GM23338 (cell line): ENCODE measurements around the gene GTPBP10. TPM values are rescaled to one million over a fixed set of nuclear protein-coding genes. Genes with fewer than 3 reads are reported as not detected.

ENCODE experiments used
- ATAC-seq: fragments of 200-7000 bp; cut with Tn5 transposase; 3 replicates; pipeline ENCODE4 v1.9.1; 2020
- DNase-seq: peaks from one replicate; pipeline ENCODE4 v3.0.0-alpha.2; 2015; ENCODE audit warnings: low spot score
- H2AFZ ChIP-seq: fragments of 200-600 bp; sonication (generic); 2 replicates; pipeline ENCODE4 v1.8.0; 2016; ENCODE audit warnings: antibody characterized with exemption, mild to moderate bottlenecking, moderate library complexity
- H3F3A ChIP-seq: fragments of 200-600 bp; sonication (generic); replicated peaks from 2 replicates; pipeline ENCODE4 v1.8.0; 2017; ENCODE audit warnings: antibody characterized with exemption, mixed run types, low read depth
- H3K27ac ChIP-seq: fragments of 200-600 bp; sonication (generic); 2 replicates; pipeline ENCODE4 v1.6.1; 2016; ENCODE audit warnings: low read depth
- H3K27me3 ChIP-seq: fragments of 200-600 bp; sonication (generic); 2 replicates; pipeline ENCODE4 v1.8.0; 2016; ENCODE audit warnings: mild to moderate bottlenecking, mixed run types, moderate library complexity; ENCODE audit not compliant: insufficient read depth
- H3K36me3 ChIP-seq: fragments of 200-600 bp; sonication (generic); 2 replicates; pipeline ENCODE4 v1.8.0; 2016; ENCODE audit warnings: mild to moderate bottlenecking; ENCODE audit not compliant: insufficient read depth
- H3K4me1 ChIP-seq: fragments of 200-600 bp; sonication (generic); 2 replicates; pipeline ENCODE4 v1.8.0; 2016; ENCODE audit warnings: mild to moderate bottlenecking, moderate library complexity; ENCODE audit not compliant: insufficient read depth
- H3K4me2 ChIP-seq: fragments of 200-600 bp; sonication (generic); 2 replicates; pipeline ENCODE4 v1.7.1; 2017; ENCODE audit warnings: mixed run types
- H3K4me3 ChIP-seq: fragments of 200-600 bp; sonication (generic); 2 replicates; pipeline ENCODE4 v1.6.1; 2016; ENCODE audit warnings: mixed run types
- H3K79me2 ChIP-seq: fragments of 200-600 bp; sonication (generic); replicated peaks from 2 replicates; pipeline ENCODE4 v1.8.0; 2017; ENCODE audit warnings: mild to moderate bottlenecking; ENCODE audit not compliant: insufficient read depth
- H3K9me2 ChIP-seq: fragments of 200-600 bp; sonication (generic); 2 replicates; pipeline ENCODE4 v1.8.0; 2017; ENCODE audit not compliant: insufficient read depth
- H4K20me1 ChIP-seq: fragments of 200-600 bp; sonication (generic); replicated peaks from 2 replicates; pipeline ENCODE4 v1.8.0; 2017; ENCODE audit warnings: mild to moderate bottlenecking; ENCODE audit not compliant: insufficient read depth
- H3K27ac Mint-ChIP-seq: 2 replicates; pipeline ENCODE4 v1.8.0; 2020; ENCODE audit warnings: inconsistent platforms, mild to moderate bottlenecking, moderate library complexity, mixed read lengths
- H3K27me3 Mint-ChIP-seq: 3 replicates; pipeline ENCODE4 v1.8.0; 2022; ENCODE audit warnings: low read depth, mild to moderate bottlenecking, moderate library complexity, mixed read lengths, inconsistent platforms; ENCODE audit not compliant: insufficient read depth, poor library complexity
- H3K36me3 Mint-ChIP-seq: 3 replicates; pipeline ENCODE4 v1.8.0; 2021; ENCODE audit warnings: low read depth, mild to moderate bottlenecking, inconsistent platforms, moderate library complexity, mixed read lengths
- H3K4me1 Mint-ChIP-seq: 3 replicates; pipeline ENCODE4 v1.8.0; 2020; ENCODE audit warnings: mild to moderate bottlenecking, inconsistent platforms, mixed read lengths
- H3K4me3 Mint-ChIP-seq: 3 replicates; pipeline ENCODE4 v1.8.0; 2021; ENCODE audit warnings: moderate library complexity, mild to moderate bottlenecking, inconsistent platforms, mixed read lengths
- H3K9me3 Mint-ChIP-seq: 3 replicates; pipeline ENCODE4 v1.8.0; 2020; ENCODE audit warnings: moderate library complexity, mild to moderate bottlenecking, inconsistent platforms, mixed read lengths
- CREB1 ChIP-seq: fragments of 250-450 bp; sonication (Bioruptor Pico); IDR thresholded peaks from 2 replicates; pipeline ENCODE4 v1.5.0; 2020; ENCODE audit warnings: low read depth, mild to moderate bottlenecking, moderate library complexity
- EZH2 ChIP-seq: fragments of 200-600 bp; sonication (generic); IDR thresholded peaks from one replicate; pipeline ENCODE4 v1.8.0; 2017; ENCODE audit warnings: antibody characterized with exemption, mild to moderate bottlenecking, low read depth; ENCODE audit not compliant: unreplicated experiment
- EZH2phosphoT487 ChIP-seq: fragments of 200-600 bp; sonication (generic); IDR thresholded peaks from one replicate; pipeline ENCODE4 v1.8.1; 2018; ENCODE audit warnings: antibody characterized with exemption; ENCODE audit not compliant: unreplicated experiment
- JUNB ChIP-seq: IDR thresholded peaks from one replicate; pipeline ENCODE4 v1.6.1; 2016; ENCODE audit warnings: antibody characterized with exemption; ENCODE audit not compliant: unreplicated experiment
- NANOG ChIP-seq: IDR thresholded peaks from 2 replicates; pipeline ENCODE4 v1.6.1; 2016; ENCODE audit warnings: antibody characterized with exemption, borderline replicate concordance
- POLR2AphosphoS5 ChIP-seq: IDR thresholded peaks from 2 replicates; pipeline ENCODE4 v1.6.1; 2016; ENCODE audit warnings: antibody characterized with exemption, low read depth
- STAT1 ChIP-seq: IDR thresholded peaks from one replicate; pipeline ENCODE4 v1.6.1; 2016; ENCODE audit warnings: antibody characterized with exemption; ENCODE audit not compliant: unreplicated experiment
- ZNF114 ChIP-seq: fragments of 250-450 bp; sonication (Bioruptor Pico); IDR thresholded peaks from 2 replicates; pipeline ENCODE4 v1.5.0; 2020; ENCODE audit warnings: mild to moderate bottlenecking, moderate library complexity
- ZNF331 ChIP-seq: fragments of 250-450 bp; sonication (Bioruptor Pico); IDR thresholded peaks from 2 replicates; pipeline ENCODE4 v1.5.0; 2020; ENCODE audit warnings: low read depth, mild to moderate bottlenecking, moderate library complexity
- long read RNA-seq: library from polyadenylated mRNA; unstranded; transcript quantifications from one replicate; pipeline ENCODE4 v2.0.0, GENCODE V29; 2020; ENCODE audit not compliant: unreplicated experiment
- polyA plus RNA-seq: library from polyadenylated mRNA; unstranded; fragments of >200 nt; fragmentation: Nextera tagmentation; extraction: Ambion mirVana; gene quantifications from 2 replicates; pipeline ENCODE4 v1.2.1, GENCODE V29; 2016
- total RNA-seq: library from RNA; depleted of rRNA; stranded (reverse); fragments of >200 nt; shearing (Covaris generic); gene quantifications from 2 replicates; pipeline ENCODE4 v1.2.3, GENCODE V29; 2014; rRNA removed
- TF ChIP-seq, protein P1 (sequence below), 2 experiments: fragments of 200-600 bp in 1 of 2; sonication (generic) in 1 of 2; conservative IDR thresholded peaks; 2 replicates each; pipeline versions ENCODE4 v1.5.1 to v1.6.1; 2016 to 2017; ENCODE audit warnings: antibody characterized with exemption in 2 of 2, low read depth in 2 of 2, mild to moderate bottlenecking in 2 of 2, moderate library complexity in 1 of 2
- TF ChIP-seq, protein P2 (sequence below): IDR thresholded peaks from one replicate; pipeline ENCODE4 v1.6.1; 2018; ENCODE audit warnings: antibody characterized with exemption; ENCODE audit not compliant: unreplicated experiment
- TF ChIP-seq, protein P3 (sequence below): IDR thresholded peaks from 2 replicates; pipeline ENCODE4 v1.6.1; 2016; ENCODE audit warnings: antibody characterized with exemption

The GTPBP10 gene, protein sequence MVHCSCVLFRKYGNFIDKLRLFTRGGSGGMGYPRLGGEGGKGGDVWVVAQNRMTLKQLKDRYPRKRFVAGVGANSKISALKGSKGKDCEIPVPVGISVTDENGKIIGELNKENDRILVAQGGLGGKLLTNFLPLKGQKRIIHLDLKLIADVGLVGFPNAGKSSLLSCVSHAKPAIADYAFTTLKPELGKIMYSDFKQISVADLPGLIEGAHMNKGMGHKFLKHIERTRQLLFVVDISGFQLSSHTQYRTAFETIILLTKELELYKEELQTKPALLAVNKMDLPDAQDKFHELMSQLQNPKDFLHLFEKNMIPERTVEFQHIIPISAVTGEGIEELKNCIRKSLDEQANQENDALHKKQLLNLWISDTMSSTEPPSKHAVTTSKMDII
- 15.1 and 20.5 TPM in 2 replicates for total RNA-seq
- polyA plus RNA-seq: 17.9 and 23.0 TPM in 2 replicates
- long read RNA-seq, full-length matches to known transcripts: 12 of 18 reads
- long read RNA-seq, partial matches to known transcripts: 0 of 18 reads
- long read RNA-seq, other reads (novel, unspliced or antisense): 6 of 18 reads

DNA sequence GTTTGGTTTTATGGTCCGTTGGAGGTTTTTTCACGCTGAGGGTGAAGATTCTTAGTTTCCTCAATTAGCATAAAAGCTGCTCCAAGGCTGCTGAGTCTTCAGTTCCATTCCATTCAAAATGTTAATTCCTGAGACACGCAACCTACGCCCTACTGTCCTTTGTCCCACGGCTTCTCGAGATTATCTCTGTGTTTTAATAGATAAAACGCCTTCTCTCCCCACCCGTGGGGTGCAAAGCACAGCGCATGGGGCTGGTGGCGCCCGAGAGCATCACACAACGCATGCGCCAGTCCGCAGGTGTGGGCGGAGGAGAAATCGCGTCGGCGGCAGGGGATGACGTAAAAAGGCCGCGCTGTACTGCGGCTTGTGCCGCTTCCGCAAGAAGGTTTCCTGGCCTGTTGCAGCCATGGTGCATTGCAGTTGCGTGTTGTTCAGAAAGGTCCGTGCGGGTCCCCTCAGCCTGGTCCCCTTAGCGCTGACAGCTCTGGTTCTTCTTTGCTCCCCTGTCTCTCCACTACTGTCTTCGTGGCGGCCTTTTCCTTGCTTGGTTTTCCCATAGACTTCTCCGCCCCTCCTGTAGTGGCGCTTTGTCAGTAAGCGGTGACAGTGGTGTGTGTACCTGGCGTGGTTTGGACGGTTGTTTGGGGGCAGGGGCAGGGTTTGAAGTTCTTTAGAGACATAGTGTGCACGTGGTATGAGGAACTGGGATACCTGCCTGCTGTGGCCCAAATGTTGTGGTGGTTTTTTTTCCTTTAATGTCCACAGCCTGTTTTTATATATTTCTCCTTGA lies at the start of gene GTPBP10:
Gene GTPBP10, plus strand, starts transcription at position 381 of the 790 bp plus-strand sequence. Its CDS starts 26 bp downstream, at position 407.
- H3K4me3 Mint-ChIP-seq: peak within 1 kb of the TSS; percentile 95
- peak within 1 kb of the TSS; percentile 85; the same call in 1 of the 2 replicates for H3K27ac ChIP-seq
- ATAC-seq: peak; percentile 95
- TF ChIP-seq ZNF114 (CRISPR knock-in tag): no peak
- TF ChIP-seq JUNB: no peak
- no peak for TF ChIP-seq ZNF331 (CRISPR knock-in tag)
- no peak for TF ChIP-seq STAT1
- peak; percentile 94 for TF ChIP-seq POLR2AphosphoS5
- TF ChIP-seq, protein P1, sequence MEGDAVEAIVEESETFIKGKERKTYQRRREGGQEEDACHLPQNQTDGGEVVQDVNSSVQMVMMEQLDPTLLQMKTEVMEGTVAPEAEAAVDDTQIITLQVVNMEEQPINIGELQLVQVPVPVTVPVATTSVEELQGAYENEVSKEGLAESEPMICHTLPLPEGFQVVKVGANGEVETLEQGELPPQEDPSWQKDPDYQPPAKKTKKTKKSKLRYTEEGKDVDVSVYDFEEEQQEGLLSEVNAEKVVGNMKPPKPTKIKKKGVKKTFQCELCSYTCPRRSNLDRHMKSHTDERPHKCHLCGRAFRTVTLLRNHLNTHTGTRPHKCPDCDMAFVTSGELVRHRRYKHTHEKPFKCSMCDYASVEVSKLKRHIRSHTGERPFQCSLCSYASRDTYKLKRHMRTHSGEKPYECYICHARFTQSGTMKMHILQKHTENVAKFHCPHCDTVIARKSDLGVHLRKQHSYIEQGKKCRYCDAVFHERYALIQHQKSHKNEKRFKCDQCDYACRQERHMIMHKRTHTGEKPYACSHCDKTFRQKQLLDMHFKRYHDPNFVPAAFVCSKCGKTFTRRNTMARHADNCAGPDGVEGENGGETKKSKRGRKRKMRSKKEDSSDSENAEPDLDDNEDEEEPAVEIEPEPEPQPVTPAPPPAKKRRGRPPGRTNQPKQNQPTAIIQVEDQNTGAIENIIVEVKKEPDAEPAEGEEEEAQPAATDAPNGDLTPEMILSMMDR (conservative IDR thresholded peaks at IDR 0.05; ENCODE audit: low read depth in 2 of 2): peak; percentile 71 to 72
- TF ChIP-seq, protein P2, sequence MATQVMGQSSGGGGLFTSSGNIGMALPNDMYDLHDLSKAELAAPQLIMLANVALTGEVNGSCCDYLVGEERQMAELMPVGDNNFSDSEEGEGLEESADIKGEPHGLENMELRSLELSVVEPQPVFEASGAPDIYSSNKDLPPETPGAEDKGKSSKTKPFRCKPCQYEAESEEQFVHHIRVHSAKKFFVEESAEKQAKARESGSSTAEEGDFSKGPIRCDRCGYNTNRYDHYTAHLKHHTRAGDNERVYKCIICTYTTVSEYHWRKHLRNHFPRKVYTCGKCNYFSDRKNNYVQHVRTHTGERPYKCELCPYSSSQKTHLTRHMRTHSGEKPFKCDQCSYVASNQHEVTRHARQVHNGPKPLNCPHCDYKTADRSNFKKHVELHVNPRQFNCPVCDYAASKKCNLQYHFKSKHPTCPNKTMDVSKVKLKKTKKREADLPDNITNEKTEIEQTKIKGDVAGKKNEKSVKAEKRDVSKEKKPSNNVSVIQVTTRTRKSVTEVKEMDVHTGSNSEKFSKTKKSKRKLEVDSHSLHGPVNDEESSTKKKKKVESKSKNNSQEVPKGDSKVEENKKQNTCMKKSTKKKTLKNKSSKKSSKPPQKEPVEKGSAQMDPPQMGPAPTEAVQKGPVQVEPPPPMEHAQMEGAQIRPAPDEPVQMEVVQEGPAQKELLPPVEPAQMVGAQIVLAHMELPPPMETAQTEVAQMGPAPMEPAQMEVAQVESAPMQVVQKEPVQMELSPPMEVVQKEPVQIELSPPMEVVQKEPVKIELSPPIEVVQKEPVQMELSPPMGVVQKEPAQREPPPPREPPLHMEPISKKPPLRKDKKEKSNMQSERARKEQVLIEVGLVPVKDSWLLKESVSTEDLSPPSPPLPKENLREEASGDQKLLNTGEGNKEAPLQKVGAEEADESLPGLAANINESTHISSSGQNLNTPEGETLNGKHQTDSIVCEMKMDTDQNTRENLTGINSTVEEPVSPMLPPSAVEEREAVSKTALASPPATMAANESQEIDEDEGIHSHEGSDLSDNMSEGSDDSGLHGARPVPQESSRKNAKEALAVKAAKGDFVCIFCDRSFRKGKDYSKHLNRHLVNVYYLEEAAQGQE: no peak
- TF ChIP-seq EZH2phosphoT487: no peak
- TF ChIP-seq, protein P3, sequence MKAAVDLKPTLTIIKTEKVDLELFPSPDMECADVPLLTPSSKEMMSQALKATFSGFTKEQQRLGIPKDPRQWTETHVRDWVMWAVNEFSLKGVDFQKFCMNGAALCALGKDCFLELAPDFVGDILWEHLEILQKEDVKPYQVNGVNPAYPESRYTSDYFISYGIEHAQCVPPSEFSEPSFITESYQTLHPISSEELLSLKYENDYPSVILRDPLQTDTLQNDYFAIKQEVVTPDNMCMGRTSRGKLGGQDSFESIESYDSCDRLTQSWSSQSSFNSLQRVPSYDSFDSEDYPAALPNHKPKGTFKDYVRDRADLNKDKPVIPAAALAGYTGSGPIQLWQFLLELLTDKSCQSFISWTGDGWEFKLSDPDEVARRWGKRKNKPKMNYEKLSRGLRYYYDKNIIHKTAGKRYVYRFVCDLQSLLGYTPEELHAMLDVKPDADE: no peak; the same call in 1 of the 2 replicates
- TF ChIP-seq CREB1 (CRISPR knock-in tag): peak; percentile 98
- no peak for TF ChIP-seq NANOG
- TF ChIP-seq EZH2: no peak

More for the DNA sequence above, at the start of gene GTPBP10:
- H3K4me3 ChIP-seq: peak within 1 kb of the TSS; percentile 83
- H3K79me2 ChIP-seq: peaks cover 47% of the 10 kb centered on the region
- Mint-ChIP-seq H3K36me3 (peaks cover 2% of the 10 kb centered on the region; the same call in 1 of the 3 replicates), H3K9me3 (no peaks in the 10 kb centered on the region), H3K27me3 (peaks cover 6% of the 10 kb centered on the region), H3K4me1 (peaks cover 9% of the 10 kb centered on the region; the same call in 2 of the 3 replicates), H3K27ac (peak within 1 kb of the TSS; percentile 97)
- peak within 1 kb of the TSS; percentile 91 for H3K4me2 ChIP-seq
- H3K4me1 ChIP-seq: no peaks in the 10 kb centered on the region
- 0 out of 2 replicates have a peak, but pooled peaks cover 2% of the 10 kb centered on the region for H4K20me1 ChIP-seq
- H3F3A ChIP-seq: no peaks in the 10 kb centered on the region
- peak; percentile 95 for DNase-seq
- no peaks in the 10 kb centered on the region for H3K9me2 ChIP-seq
- peak within 1 kb of the TSS; percentile 92 for H2AFZ ChIP-seq
- no peaks in the 10 kb centered on the region for H3K36me3 ChIP-seq
- no peaks in the 10 kb centered on the region for H3K27me3 ChIP-seq
